ENCODE results near the gene FSTL5.

The FSTL5 gene

GRCh38 chr4:161822174-161822573, 341.6 kb downstream of the FSTL5 start:
- TF ChIP-seq CREB1 (IDR thresholded peaks at IDR 0.05; ENCODE audit: low read depth) (no peak), TAF1 (IDR thresholded peaks at IDR 0.05; ENCODE audit: low read depth) (no peak), USF1 (IDR thresholded peaks at IDR 0.05) (no peak), CEBPB (IDR thresholded peaks at IDR 0.05) (no peak), RAD21 (IDR thresholded peaks at IDR 0.05; ENCODE audit: low read depth) (no peak), YY1 (IDR thresholded peaks at IDR 0.05; ENCODE audit: low read depth) (no peak), NFIC (IDR thresholded peaks at IDR 0.05) (no peak), TCF12 (IDR thresholded peaks at IDR 0.05; ENCODE audit: low read depth) (no peak), EP300 (IDR thresholded peaks at IDR 0.05; ENCODE audit: borderline replicate concordance) (no peak), ZBTB7A (IDR thresholded peaks at IDR 0.05; ENCODE audit: low read depth) (no peak), EGR1 (IDR thresholded peaks at IDR 0.05) (no peak), REST (IDR thresholded peaks at IDR 0.05; ENCODE audit: low read depth) (no peak), FOXM1 (IDR thresholded peaks at IDR 0.05; ENCODE audit: borderline replicate concordance, low read depth) (no peak), TEAD4 (IDR thresholded peaks at IDR 0.05) (no peak)
- TF ChIP-seq, protein P1, sequence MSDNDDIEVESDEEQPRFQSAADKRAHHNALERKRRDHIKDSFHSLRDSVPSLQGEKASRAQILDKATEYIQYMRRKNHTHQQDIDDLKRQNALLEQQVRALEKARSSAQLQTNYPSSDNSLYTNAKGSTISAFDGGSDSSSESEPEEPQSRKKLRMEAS (IDR thresholded peaks at IDR 0.05), result no peak

GRCh38 chr4:161817914-161818313, 345.9 kb downstream of the FSTL5 start:
- TF ChIP-seq CEBPB (IDR thresholded peaks at IDR 0.05) (no peak), YY1 (IDR thresholded peaks at IDR 0.05; ENCODE audit: low read depth) (no peak), REST (IDR thresholded peaks at IDR 0.05; ENCODE audit: low read depth) (no peak), TCF12 (IDR thresholded peaks at IDR 0.05; ENCODE audit: low read depth) (no peak)

GRCh38 chr4:161816958-161817357, 346.8 kb downstream of the FSTL5 start:
- TF ChIP-seq CREB1 (IDR thresholded peaks at IDR 0.05; ENCODE audit: low read depth) (no peak), TEAD4 (IDR thresholded peaks at IDR 0.05) (no peak), USF1 (IDR thresholded peaks at IDR 0.05) (no peak), RAD21 (IDR thresholded peaks at IDR 0.05; ENCODE audit: low read depth) (no peak), CEBPB (IDR thresholded peaks at IDR 0.05) (no peak), ZBTB7A (IDR thresholded peaks at IDR 0.05; ENCODE audit: low read depth) (no peak), REST (IDR thresholded peaks at IDR 0.05; ENCODE audit: low read depth) (no peak), NFIC (IDR thresholded peaks at IDR 0.05) (no peak), TAF1 (IDR thresholded peaks at IDR 0.05; ENCODE audit: low read depth) (no peak)

DNA sequence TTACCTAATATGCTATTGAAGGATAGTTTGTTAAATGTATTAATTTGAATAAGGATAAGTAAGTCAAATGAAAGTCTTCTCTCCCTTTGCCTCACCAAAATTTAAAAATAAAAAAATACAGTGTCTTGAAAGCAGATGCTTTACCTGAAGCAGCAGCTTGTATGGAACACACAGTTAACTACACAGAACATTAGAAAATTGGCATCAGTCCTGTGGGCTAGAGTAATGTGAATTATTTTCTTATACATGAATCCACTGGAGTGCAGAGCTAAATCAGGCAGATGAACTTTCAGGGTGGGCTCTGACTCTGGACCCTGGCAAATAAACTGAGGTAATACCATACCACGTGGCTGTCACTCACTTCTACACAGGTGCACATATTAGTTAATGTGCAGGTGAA, 348.0 kb downstream of the FSTL5 start:
- TF ChIP-seq TAF1 (IDR thresholded peaks at IDR 0.05; ENCODE audit: low read depth) (no peak), TCF12 (IDR thresholded peaks at IDR 0.05; ENCODE audit: low read depth) (no peak), CREB1 (IDR thresholded peaks at IDR 0.05; ENCODE audit: low read depth) (no peak), USF1 (IDR thresholded peaks at IDR 0.05) (no peak), YY1 (IDR thresholded peaks at IDR 0.05; ENCODE audit: low read depth) (no peak), ZBTB7A (IDR thresholded peaks at IDR 0.05; ENCODE audit: low read depth) (no peak), TEAD4 (IDR thresholded peaks at IDR 0.05) (no peak), FOXM1 (IDR thresholded peaks at IDR 0.05; ENCODE audit: borderline replicate concordance, low read depth) (no peak), RAD21 (IDR thresholded peaks at IDR 0.05; ENCODE audit: low read depth) (no peak), EP300 (IDR thresholded peaks at IDR 0.05; ENCODE audit: borderline replicate concordance) (no peak), CEBPB (IDR thresholded peaks at IDR 0.05) (no peak), REST (IDR thresholded peaks at IDR 0.05; ENCODE audit: low read depth) (no peak)
- TF ChIP-seq, protein P1 (IDR thresholded peaks at IDR 0.05), result no peak

Data from Ishikawa (cell line).